WTC11 (cell line): ENCODE measurements around the gene EFNA5. TPM values are rescaled to one million over a fixed set of nuclear protein-coding genes. Genes with fewer than 3 reads are reported as not detected.

Source experiments
- ATAC-seq: fragments of 200-7000 bp; cut with Tn5 transposase; 2 replicates; pipeline ENCODE4 v1.10.0; 2021; ENCODE audit warnings: mild to moderate bottlenecking, moderate library complexity
- CTCF ChIA-PET: fragments of 300-600 bp; sonication (Branson Sonifier 250); formaldehyde crosslinking; loops from one replicate; lab custom pipeline; 2021; ENCODE audit warnings: antibody characterized with exemption; lab: Charles Lee
- POLR2A ChIA-PET: fragments of 350-600 bp; sonication (Branson Sonifier 250); formaldehyde crosslinking; loops from one replicate; lab custom pipeline; 2021; ENCODE audit warnings: antibody characterized with exemption; lab: Charles Lee
- DNase-seq: peaks from one replicate; pipeline ENCODE4 v3.0.0; 2021; ENCODE audit warnings: low spot score
- H3K27ac Mint-ChIP-seq: 2 replicates; pipeline ENCODE4 v1.8.0; 2021; ENCODE audit warnings: mixed read lengths
- H3K27me3 Mint-ChIP-seq: 2 replicates; pipeline ENCODE4 v1.8.0; 2021; ENCODE audit warnings: low read depth, mild to moderate bottlenecking, moderate library complexity, mixed read lengths
- H3K36me3 Mint-ChIP-seq: 2 replicates; pipeline ENCODE4 v1.8.0; 2021; ENCODE audit warnings: mixed read lengths
- H3K4me1 Mint-ChIP-seq: 2 replicates; pipeline ENCODE4 v1.8.0; 2022; ENCODE audit warnings: mixed read lengths
- H3K4me3 Mint-ChIP-seq: 2 replicates; pipeline ENCODE4 v1.8.0; 2021; ENCODE audit warnings: mild to moderate bottlenecking, moderate library complexity, mixed read lengths
- H3K9me3 Mint-ChIP-seq: 2 replicates; pipeline ENCODE4 v1.8.0; 2021; ENCODE audit warnings: mixed read lengths
- ETV6 ChIP-seq: sonication (generic); formaldehyde crosslinking; IDR thresholded peaks from 2 replicates; pipeline ENCODE4 v1.8.1; 2022; ENCODE audit warnings: mild to moderate bottlenecking, missing genetic modification reagents
- GTF2I ChIP-seq: fragments of 250-450 bp; sonication (Bioruptor Pico); conservative IDR thresholded peaks from 2 replicates; pipeline ENCODE4 v1.4.0; 2021; ENCODE audit warnings: mild to moderate bottlenecking
- HMGA2 ChIP-seq: fragments of 250-450 bp; sonication (Bioruptor Pico); IDR thresholded peaks from 2 replicates; pipeline ENCODE4 v1.4.0; 2021; ENCODE audit warnings: mild to moderate bottlenecking, moderate library complexity
- JAZF1 ChIP-seq: fragments of 250-450 bp; sonication (Bioruptor Pico); IDR thresholded peaks from 2 replicates; pipeline ENCODE4 v1.9.0; 2021; ENCODE audit warnings: moderate library complexity, mild to moderate bottlenecking, inconsistent platforms
- MLX ChIP-seq: sonication (generic); formaldehyde crosslinking; IDR thresholded peaks from 2 replicates; pipeline ENCODE4 v1.8.1; 2023; ENCODE audit warnings: mild to moderate bottlenecking, missing genetic modification reagents, moderate library complexity
- MXD4 ChIP-seq: fragments of 250-450 bp; sonication (Bioruptor Pico); IDR thresholded peaks from 2 replicates; pipeline ENCODE4 v1.8.0; 2021; ENCODE audit warnings: mild to moderate bottlenecking, moderate library complexity, borderline replicate concordance
- NR1H2 ChIP-seq: sonication (generic); formaldehyde crosslinking; IDR thresholded peaks from 2 replicates; pipeline ENCODE4 v1.9.0; 2021; ENCODE audit warnings: mild to moderate bottlenecking, moderate library complexity, missing genetic modification reagents
- NR2C2 ChIP-seq: sonication (generic); formaldehyde crosslinking; IDR thresholded peaks from 2 replicates; pipeline ENCODE4 v1.8.0; 2022; ENCODE audit warnings: mild to moderate bottlenecking, missing genetic modification reagents
- SMAD4 ChIP-seq: sonication (generic); formaldehyde crosslinking; IDR thresholded peaks from 2 replicates; pipeline ENCODE4 v1.8.0; 2022; ENCODE audit warnings: mild to moderate bottlenecking, missing genetic modification reagents
- TEAD4 ChIP-seq: sonication (generic); formaldehyde crosslinking; IDR thresholded peaks from 2 replicates; pipeline ENCODE4 v1.8.0; 2022; ENCODE audit warnings: mild to moderate bottlenecking, missing genetic modification reagents
- ZNF121 ChIP-seq: sonication (generic); formaldehyde crosslinking; IDR thresholded peaks from 2 replicates; pipeline ENCODE4 v1.8.0; 2023; ENCODE audit warnings: missing genetic modification reagents
- ZNF232 ChIP-seq: sonication (generic); formaldehyde crosslinking; IDR thresholded peaks from 2 replicates; pipeline ENCODE4 v1.8.0; 2022; ENCODE audit warnings: mild to moderate bottlenecking, missing genetic modification reagents
- ZSCAN18 ChIP-seq: fragments of 250-450 bp; sonication (Bioruptor Pico); IDR thresholded peaks from 2 replicates; pipeline ENCODE4 v2.1.2; 2022; ENCODE audit warnings: mild to moderate bottlenecking, moderate library complexity
- total RNA-seq: library from RNA; stranded (reverse); gene quantifications from 3 replicates; pipeline ENCODE4 v1.2.3, GENCODE V29; 2021
- TF ChIP-seq, protein P1 (sequence below): sonication (generic); formaldehyde crosslinking; IDR thresholded peaks from 2 replicates; pipeline ENCODE4 v1.8.1; 2023; ENCODE audit warnings: mild to moderate bottlenecking, missing genetic modification reagents
- TF ChIP-seq, protein P2 (sequence below): sonication (generic); formaldehyde crosslinking; IDR thresholded peaks from 2 replicates; pipeline ENCODE4 v1.8.0; 2022; ENCODE audit warnings: mild to moderate bottlenecking, missing genetic modification reagents
- TF ChIP-seq, protein P3 (sequence below): sonication (generic); formaldehyde crosslinking; IDR thresholded peaks from 2 replicates; pipeline ENCODE4 v1.8.0; 2022; ENCODE audit warnings: mild to moderate bottlenecking, missing genetic modification reagents
- TF ChIP-seq, protein P4 (sequence below): fragments of 250-450 bp; sonication (Bioruptor Pico); IDR thresholded peaks from 2 replicates; pipeline ENCODE4 v1.9.0; 2021; ENCODE audit warnings: moderate library complexity, mild to moderate bottlenecking, inconsistent platforms, borderline replicate concordance
- TF ChIP-seq, protein P5 (sequence below): sonication (generic); formaldehyde crosslinking; IDR thresholded peaks from 2 replicates; pipeline ENCODE4 v1.8.1; 2022; ENCODE audit warnings: mild to moderate bottlenecking, missing genetic modification reagents, moderate library complexity, borderline replicate concordance
- TF ChIP-seq, protein P6 (sequence below): fragments of 250-450 bp; sonication (Bioruptor Pico); conservative IDR thresholded peaks from 2 replicates; pipeline ENCODE4 v1.9.0; 2021; ENCODE audit warnings: mild to moderate bottlenecking

The EFNA5 gene
- total RNA-seq, 1 experiment from 2014 or later = 17.4 TPM

- Mint-ChIP-seq H3K36me3 (no peaks in the 10 kb centered on the region), H3K27me3 (no peaks in the 10 kb centered on the region), H3K9me3 (no peaks in the 10 kb centered on the region), H3K4me3 (no peak overlapping the region), H3K4me1 (peaks cover 53% of the 10 kb centered on the region), H3K27ac (no peak overlapping the region)
- POLR2A ChIA-PET = interaction anchor here (0.6 kb wide), 1 partner anchor 39 kb away, joined by 3 read pairs; no protein-coding TSS in a partner anchor
- no peak for ATAC-seq
- CTCF ChIA-PET = interaction anchor here (1.8 kb wide), 1 partner anchor 33 kb away, joined by 6 read pairs; no protein-coding TSS in a partner anchor
- no peak for TF ChIP-seq GTF2I
- TF ChIP-seq ETV6 (CRISPR knock-in tag) = no peak
- TF ChIP-seq, protein P1, sequence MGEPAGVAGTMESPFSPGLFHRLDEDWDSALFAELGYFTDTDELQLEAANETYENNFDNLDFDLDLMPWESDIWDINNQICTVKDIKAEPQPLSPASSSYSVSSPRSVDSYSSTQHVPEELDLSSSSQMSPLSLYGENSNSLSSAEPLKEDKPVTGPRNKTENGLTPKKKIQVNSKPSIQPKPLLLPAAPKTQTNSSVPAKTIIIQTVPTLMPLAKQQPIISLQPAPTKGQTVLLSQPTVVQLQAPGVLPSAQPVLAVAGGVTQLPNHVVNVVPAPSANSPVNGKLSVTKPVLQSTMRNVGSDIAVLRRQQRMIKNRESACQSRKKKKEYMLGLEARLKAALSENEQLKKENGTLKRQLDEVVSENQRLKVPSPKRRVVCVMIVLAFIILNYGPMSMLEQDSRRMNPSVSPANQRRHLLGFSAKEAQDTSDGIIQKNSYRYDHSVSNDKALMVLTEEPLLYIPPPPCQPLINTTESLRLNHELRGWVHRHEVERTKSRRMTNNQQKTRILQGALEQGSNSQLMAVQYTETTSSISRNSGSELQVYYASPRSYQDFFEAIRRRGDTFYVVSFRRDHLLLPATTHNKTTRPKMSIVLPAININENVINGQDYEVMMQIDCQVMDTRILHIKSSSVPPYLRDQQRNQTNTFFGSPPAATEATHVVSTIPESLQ (CRISPR knock-in tag) = no peak
- TF ChIP-seq TEAD4 (CRISPR knock-in tag) = no peak
- no peak for TF ChIP-seq HMGA2 (CRISPR knock-in tag)
- TF ChIP-seq, protein P2, sequence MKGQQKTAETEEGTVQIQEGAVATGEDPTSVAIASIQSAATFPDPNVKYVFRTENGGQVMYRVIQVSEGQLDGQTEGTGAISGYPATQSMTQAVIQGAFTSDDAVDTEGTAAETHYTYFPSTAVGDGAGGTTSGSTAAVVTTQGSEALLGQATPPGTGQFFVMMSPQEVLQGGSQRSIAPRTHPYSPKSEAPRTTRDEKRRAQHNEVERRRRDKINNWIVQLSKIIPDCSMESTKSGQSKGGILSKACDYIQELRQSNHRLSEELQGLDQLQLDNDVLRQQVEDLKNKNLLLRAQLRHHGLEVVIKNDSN = no peak
- TF ChIP-seq, protein P3, sequence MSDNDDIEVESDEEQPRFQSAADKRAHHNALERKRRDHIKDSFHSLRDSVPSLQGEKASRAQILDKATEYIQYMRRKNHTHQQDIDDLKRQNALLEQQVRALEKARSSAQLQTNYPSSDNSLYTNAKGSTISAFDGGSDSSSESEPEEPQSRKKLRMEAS = no peak
- no peak for TF ChIP-seq NR2C2
- TF ChIP-seq, protein P4, sequence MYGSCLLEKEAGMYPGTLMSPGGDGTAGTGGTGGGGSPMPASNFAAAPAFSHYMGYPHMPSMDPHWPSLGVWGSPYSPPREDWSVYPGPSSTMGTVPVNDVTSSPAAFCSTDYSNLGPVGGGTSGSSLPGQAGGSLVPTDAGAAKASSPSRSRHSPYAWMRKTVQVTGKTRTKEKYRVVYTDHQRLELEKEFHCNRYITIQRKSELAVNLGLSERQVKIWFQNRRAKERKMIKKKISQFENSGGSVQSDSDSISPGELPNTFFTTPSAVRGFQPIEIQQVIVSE (CRISPR knock-in tag) = no peak
- no peak for TF ChIP-seq MLX (CRISPR knock-in tag)
- no peak for DNase-seq
Observed at GRCh38 chr5:107604990-107605389, 65.7 kb downstream of the EFNA5 start.

DNA sequence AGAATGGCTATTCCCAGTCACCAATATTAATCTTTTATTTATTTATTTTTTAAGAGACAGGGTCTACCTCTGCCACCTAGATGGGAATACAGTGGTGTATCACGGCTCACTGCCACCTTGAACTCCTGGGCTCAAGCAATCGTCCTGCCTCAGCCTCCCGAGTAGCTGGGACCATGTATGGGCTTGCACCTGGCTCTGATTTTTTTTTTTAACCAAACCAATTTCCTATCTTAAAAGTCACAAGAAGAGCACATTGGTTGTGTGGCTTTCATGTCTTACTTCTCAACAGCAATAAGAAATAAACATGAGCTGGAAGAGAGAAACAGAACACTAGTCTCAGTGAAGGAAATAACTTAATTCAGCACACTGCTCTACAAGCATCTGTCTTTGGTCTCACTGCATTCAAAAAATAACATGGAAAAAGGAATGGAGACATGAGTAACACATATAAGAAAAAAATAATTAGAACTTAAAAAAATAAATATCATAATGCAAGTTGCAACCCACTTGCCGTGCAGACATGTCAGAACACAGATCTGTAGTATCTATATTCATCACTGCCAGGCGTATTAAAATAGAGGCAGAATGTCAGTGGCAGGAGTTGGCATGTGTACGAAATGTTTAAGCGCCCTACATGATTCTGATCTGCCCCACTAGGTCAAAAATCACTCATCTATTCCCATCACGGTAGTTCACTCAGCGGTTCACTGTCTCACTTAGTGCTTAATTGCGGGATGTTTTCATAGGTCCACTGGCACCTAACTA lies 66.4 kb downstream of the EFNA5 start:
- H3K36me3 Mint-ChIP-seq = no peaks in the 10 kb centered on the region
- H3K9me3 Mint-ChIP-seq = no peaks in the 10 kb centered on the region
- ChIA-PET POLR2A (interaction anchor here (0.6 kb wide), 1 partner anchor 13 kb away, joined by 3 read pairs; no protein-coding TSS in a partner anchor), CTCF (interaction anchor here (1.8 kb wide), 1 partner anchor 32 kb away, joined by 6 read pairs; no protein-coding TSS in a partner anchor)
- H3K27ac Mint-ChIP-seq = no peak overlapping the region
- no peak for TF ChIP-seq JAZF1 (CRISPR knock-in tag)
- TF ChIP-seq, protein P5, sequence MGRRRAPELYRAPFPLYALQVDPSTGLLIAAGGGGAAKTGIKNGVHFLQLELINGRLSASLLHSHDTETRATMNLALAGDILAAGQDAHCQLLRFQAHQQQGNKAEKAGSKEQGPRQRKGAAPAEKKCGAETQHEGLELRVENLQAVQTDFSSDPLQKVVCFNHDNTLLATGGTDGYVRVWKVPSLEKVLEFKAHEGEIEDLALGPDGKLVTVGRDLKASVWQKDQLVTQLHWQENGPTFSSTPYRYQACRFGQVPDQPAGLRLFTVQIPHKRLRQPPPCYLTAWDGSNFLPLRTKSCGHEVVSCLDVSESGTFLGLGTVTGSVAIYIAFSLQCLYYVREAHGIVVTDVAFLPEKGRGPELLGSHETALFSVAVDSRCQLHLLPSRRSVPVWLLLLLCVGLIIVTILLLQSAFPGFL (CRISPR knock-in tag) = no peak
- TF ChIP-seq ZSCAN18 (CRISPR knock-in tag) = no peak
- no peak for TF ChIP-seq MXD4 (CRISPR knock-in tag)
- TF ChIP-seq ZNF232 (CRISPR knock-in tag) = no peak
- TF ChIP-seq ZNF121 = no peak
- TF ChIP-seq, protein P4 (CRISPR knock-in tag) = no peak
- no peak for TF ChIP-seq ETV6 (CRISPR knock-in tag)
- TF ChIP-seq, protein P6, sequence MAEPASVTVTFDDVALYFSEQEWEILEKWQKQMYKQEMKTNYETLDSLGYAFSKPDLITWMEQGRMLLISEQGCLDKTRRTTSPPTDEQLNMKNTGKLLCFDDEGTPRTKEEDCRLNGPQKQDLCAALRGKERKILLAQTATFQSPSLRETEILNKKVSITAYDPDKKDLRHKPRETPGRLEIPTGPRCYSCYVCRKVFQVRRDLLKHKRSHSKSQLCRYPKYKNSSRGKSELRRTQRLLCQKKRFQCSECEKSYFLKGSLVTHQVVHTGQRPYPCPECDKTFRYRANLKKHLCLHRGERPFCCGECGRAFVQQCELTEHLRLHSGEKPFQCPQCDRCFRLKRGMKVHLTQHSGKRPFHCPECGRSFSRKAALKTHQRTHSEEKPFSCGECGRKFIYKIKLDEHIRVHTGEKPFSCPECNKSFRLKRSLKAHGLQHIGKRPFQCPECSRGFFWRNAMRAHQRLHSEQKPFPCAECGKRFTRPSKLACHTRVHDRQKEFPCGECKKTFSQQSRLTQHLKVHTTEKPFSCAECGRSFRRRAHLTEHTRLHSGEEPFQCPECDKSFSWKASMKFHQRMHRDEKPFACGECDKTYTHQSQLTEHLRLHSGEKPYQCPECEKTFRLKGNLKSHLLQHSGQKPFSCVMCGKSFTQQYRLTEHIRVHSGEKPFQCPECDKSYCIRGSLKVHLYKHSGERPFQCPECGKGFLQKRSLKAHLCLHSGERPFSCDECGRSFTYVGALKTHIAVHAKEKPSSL = no peak
- no peak for TF ChIP-seq SMAD4 (CRISPR knock-in tag)
- TF ChIP-seq, protein P3 = no peak
- TF ChIP-seq NR2C2 = no peak
- no peak for TF ChIP-seq NR1H2 (CRISPR knock-in tag)
- peaks cover 50% of the 10 kb centered on the region for H3K4me1 Mint-ChIP-seq
- no peak overlapping the region for H3K4me3 Mint-ChIP-seq
- DNase-seq = no peak
- H3K27me3 Mint-ChIP-seq = no peaks in the 10 kb centered on the region
- no peak for ATAC-seq
